Suprapubic skin (tissue), 3 donors: Measurements from ENCODE around the gene TMEM150B.

ENCODE experiments used
- POLR2A ChIP-seq, 2 donors: fragments of 450-650 bp; IDR thresholded peaks; one replicate each; pipeline ENCODE4 v1.6.1; 2017; ENCODE audit warnings: antibody characterized with exemption in 2 of 2, mild to moderate bottlenecking in 2 of 2, moderate library complexity in 2 of 2
- TF ChIP-seq, protein P1 (sequence below), 2 donors: fragments of 200-600 bp in 1 of 2; fragments of 450-650 bp in 1 of 2; sonication (generic) in 1 of 2; IDR thresholded peaks; one replicate each; pipeline ENCODE4 v1.5.1; 2016 to 2019; ENCODE audit warnings: antibody characterized with exemption in 2 of 2, mild to moderate bottlenecking in 1 of 2, moderate library complexity in 1 of 2

DNA sequence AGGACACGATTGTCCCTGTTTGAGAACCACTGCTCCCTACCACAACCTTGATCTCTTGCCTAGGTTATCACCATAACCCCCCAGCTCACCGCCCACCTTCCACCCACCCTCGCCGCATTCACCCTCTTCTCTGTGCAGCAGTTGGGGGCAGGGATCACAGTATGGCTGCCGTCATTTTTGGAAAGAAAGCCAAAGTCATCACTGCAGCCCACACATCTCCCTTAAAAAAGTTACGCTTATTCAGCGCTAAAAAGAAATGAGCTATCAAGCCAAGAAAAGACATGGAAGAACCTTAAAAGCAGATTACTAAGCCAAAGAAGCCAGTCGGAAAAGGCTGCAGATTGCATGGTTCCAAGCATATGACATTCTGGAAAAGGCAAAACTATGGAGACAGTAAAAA, 55.8 kb downstream of the TMEM150B start:
- TF ChIP-seq, protein P1, sequence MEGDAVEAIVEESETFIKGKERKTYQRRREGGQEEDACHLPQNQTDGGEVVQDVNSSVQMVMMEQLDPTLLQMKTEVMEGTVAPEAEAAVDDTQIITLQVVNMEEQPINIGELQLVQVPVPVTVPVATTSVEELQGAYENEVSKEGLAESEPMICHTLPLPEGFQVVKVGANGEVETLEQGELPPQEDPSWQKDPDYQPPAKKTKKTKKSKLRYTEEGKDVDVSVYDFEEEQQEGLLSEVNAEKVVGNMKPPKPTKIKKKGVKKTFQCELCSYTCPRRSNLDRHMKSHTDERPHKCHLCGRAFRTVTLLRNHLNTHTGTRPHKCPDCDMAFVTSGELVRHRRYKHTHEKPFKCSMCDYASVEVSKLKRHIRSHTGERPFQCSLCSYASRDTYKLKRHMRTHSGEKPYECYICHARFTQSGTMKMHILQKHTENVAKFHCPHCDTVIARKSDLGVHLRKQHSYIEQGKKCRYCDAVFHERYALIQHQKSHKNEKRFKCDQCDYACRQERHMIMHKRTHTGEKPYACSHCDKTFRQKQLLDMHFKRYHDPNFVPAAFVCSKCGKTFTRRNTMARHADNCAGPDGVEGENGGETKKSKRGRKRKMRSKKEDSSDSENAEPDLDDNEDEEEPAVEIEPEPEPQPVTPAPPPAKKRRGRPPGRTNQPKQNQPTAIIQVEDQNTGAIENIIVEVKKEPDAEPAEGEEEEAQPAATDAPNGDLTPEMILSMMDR (IDR thresholded peaks at IDR 0.05), result no peak
- no peak for TF ChIP-seq POLR2A (IDR thresholded peaks at IDR 0.05)
